Thyroid gland (tissue), 4 donors: ENCODE data around the gene SWT1.

ENCODE experiments used
- CTCF ChIP-seq, 6 experiments: fragments of 200-600 bp in 3 of 6; fragments of 450-650 bp in 3 of 6; sonication (generic) in 3 of 6; IDR thresholded peaks; one replicate each; pipeline ENCODE4 v1.5.1; 2016 to 2019; ENCODE audit warnings: antibody characterized with exemption in 6 of 6, mild to moderate bottlenecking in 2 of 6, inconsistent platforms in 1 of 6, moderate library complexity in 1 of 6
- POLR2A ChIP-seq, 2 donors: fragments of 450-650 bp; IDR thresholded peaks; one replicate each; pipeline ENCODE4 v1.6.1; 2017; ENCODE audit warnings: antibody characterized with exemption in 2 of 2, mild to moderate bottlenecking in 2 of 2, moderate library complexity in 1 of 2

GRCh38 chr1:185200889-185201288 is 43.9 kb downstream of the SWT1 start:
- TF ChIP-seq CTCF (IDR thresholded peaks at IDR 0.05), result no peak
- TF ChIP-seq POLR2A (IDR thresholded peaks at IDR 0.05), result no peak
